PC-3 (cell line): ENCODE data around the gene CHIA.

ENCODE experiments used
- EZH2 ChIP-seq: fragments of 300-600 bp; sonication (generic); IDR thresholded peaks from one replicate; pipeline ENCODE4 v1.6.1; 2017; ENCODE audit warnings: antibody characterized with exemption, mild to moderate bottlenecking, low read length; ENCODE audit not compliant: unreplicated experiment
- TF ChIP-seq, protein P1 (sequence below): fragments of 300-600 bp; sonication (generic); conservative IDR thresholded peaks from 2 replicates; pipeline ENCODE4 v1.5.1; 2017; ENCODE audit warnings: antibody characterized with exemption, low read depth, mild to moderate bottlenecking, low read length

DNA sequence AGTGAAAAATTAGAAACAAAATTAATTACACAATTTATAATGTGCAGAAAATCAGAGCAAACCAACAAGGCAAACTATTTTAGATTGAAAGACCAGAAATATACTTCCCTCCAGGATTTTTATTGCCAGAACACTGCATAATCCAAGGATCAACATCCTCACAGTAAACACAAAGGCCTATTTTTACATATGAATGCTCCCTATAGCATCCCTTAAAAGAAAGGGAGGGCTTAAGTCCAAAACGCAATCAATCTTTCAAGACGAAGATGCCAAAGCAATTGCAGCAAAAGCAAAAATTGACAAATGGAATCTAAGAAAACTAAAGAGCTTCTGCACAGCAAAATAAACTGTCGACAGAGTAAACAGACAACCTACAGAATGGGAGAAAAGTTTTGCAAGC, 18.6 kb upstream of the CHIA start:
- no peak for TF ChIP-seq EZH2
- TF ChIP-seq, protein P1, sequence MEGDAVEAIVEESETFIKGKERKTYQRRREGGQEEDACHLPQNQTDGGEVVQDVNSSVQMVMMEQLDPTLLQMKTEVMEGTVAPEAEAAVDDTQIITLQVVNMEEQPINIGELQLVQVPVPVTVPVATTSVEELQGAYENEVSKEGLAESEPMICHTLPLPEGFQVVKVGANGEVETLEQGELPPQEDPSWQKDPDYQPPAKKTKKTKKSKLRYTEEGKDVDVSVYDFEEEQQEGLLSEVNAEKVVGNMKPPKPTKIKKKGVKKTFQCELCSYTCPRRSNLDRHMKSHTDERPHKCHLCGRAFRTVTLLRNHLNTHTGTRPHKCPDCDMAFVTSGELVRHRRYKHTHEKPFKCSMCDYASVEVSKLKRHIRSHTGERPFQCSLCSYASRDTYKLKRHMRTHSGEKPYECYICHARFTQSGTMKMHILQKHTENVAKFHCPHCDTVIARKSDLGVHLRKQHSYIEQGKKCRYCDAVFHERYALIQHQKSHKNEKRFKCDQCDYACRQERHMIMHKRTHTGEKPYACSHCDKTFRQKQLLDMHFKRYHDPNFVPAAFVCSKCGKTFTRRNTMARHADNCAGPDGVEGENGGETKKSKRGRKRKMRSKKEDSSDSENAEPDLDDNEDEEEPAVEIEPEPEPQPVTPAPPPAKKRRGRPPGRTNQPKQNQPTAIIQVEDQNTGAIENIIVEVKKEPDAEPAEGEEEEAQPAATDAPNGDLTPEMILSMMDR: no peak
